NCI-H1694 treated with DMSO at 0.1 percent for 48 hours (cell line): ENCODE data around the gene SLC5A4.
"Not testable (repeated sequence)": the region's sequence is repeated elsewhere in the genome, so short reads cannot be mapped to it uniquely, and the experiment has no call there.

Experiments used
- DNase-seq: peaks from one replicate; lab custom pipeline; 2025; lab: John Stamatoyannopoulos, UW

SLC5A4 gene

GRCh38 chr22:32255217-32255616 lies at the start of gene SLC5A4:
Gene SLC5A4, minus strand, starts transcription at chr22:32255347. Its CDS starts 18 bp downstream, at chr22:32255329.
- no peak for DNase-seq

- DNase-seq = not testable (repeated sequence)
Observed at GRCh38 chr22:32293921-32294320, 38.8 kb upstream of the SLC5A4 start.

GRCh38 chr22:32286290-32286840 lies 31.2 kb upstream of the SLC5A4 start:
- no peak for DNase-seq

DNA sequence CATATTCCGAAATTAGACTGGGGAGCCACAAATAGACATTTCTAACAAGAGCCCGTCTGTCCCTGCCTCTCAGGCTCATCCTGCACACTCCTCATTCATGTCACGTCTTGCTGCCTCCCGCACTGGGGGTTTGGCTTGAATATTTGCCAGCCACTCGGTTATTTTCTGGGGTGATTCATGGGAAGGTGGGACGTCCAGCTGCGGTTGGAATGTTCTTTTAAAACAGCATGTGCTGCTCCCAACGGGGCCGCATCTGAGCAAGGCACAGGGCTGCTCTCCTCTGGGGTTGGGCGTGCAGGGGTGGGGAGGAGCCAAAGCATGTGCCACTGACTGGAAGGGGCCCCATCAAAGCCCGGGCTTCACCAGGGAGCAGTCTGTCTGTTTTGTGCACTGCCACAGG lies 25.9 kb upstream of the SLC5A4 start:
- DNase-seq = peak; percentile 9

DNA sequence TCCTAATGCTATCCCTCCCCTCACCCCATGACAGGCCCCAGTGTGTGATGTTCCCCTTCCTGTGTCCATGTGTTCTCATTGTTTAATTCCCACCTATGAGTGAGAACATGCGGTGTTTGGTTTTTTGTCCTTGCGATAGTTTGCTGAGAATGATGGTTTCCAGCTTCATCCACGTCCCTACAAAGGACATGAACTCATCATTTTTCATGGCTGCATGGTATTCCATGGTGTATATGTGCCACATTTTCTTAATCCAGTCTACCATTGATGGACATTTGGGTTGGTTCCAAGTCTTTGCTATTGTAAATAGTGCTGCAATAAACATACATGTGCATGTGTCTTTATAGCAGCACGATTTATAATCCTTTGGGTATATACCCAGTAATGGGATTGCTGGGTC lies 20.2 kb upstream of the SLC5A4 start:
- DNase-seq = not testable (repeated sequence)

GRCh38 chr22:32271389-32271788 lies 16.2 kb upstream of the SLC5A4 start:
- DNase-seq = no peak

GRCh38 chr22:32270641-32271369 lies 15.7 kb upstream of the SLC5A4 start:
- DNase-seq = no peak

DNA sequence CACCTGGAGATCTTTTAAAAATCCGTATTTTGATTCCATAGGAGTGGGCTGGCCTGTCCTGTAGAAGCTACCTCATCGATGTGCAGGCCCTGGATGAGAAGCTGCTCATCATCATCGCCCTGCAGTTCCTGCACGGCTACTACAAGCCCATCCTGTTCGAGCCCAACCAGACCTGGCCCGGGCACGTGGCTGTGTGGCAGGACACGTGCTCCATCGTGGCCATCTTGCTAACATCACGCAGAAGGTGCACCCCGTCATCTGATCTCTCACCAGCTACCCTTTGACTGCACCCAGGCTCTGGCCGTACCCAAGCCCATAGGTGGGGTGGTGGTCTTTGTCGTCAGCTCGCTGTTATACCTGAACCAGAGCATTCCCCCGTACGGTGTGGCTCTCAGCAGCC lies 14.2 kb upstream of the SLC5A4 start:
- DNase-seq = no peak

GRCh38 chr22:32267011-32267410 lies 11.9 kb upstream of the SLC5A4 start:
- no peak for DNase-seq

- peak; percentile 64 for DNase-seq
Observed at GRCh38 chr22:32265882-32266767, 11.0 kb upstream of the SLC5A4 start.

GRCh38 chr22:32263678-32264077 lies 8.5 kb upstream of the SLC5A4 start:
- DNase-seq = not testable (repeated sequence)

DNA sequence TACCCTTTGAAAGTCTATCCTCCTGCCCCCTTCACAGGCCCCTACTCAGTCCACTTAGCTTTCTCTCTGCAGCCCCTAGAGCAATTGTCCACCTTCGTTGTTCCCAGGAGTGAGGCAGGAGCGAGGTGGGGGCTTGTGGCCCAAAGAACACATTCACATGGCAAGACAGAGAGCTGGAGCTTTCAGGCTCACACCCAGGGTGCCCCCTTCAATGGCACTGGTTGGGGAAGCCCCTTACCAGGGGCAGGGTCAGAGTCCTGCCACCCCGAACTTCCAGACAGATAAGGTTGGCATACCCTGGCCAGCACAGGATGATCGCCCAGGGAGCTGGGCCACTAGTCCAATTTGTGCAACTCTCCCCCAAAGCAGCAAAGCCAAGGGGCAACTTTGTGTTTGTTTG lies 6.2 kb upstream of the SLC5A4 start:
- DNase-seq = no peak

- DNase-seq = no peak
Observed at GRCh38 chr22:32258791-32259190, 3.6 kb upstream of the SLC5A4 start.

DNA sequence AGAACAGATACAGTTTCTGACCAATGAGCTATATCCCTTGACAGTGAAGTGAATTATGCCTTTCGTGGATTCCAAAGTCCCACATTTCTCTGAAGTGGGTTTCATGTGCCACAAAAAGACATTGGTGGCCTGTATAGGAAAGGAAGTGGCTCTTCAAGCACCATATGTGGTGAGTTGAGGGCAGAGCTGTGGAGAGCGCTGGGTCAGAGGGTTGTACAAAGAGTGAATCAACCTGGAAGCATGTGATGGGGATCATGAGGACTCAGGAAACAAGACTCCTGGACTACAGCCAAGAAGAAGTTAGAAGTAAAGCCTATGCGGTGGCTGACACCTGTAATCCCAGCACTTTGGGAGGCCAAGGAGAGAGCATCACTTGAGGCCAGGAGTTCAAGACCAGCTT lies 579 bp upstream of the SLC5A4 start:
- no peak for DNase-seq

DNA sequence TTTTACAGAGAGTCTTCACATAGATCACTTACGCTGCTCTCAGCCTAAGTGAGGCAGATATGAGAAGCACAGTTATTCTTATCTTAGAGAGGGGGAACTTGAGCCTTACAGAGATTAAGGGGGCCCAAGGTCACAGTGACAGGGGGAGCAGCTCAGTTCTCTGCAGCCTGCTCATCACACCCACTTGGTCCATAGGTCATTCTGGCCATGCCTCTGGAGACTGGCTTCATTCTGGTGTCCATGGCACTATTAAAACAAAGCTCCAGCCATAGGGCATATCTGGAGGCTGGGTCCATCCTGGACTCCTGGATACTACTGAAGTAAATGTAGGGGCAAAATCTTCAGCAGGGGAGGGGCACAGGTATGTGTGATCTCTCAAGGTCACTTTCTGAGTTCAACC lies 5.9 kb downstream of the SLC5A4 start:
- no peak for DNase-seq

DNA sequence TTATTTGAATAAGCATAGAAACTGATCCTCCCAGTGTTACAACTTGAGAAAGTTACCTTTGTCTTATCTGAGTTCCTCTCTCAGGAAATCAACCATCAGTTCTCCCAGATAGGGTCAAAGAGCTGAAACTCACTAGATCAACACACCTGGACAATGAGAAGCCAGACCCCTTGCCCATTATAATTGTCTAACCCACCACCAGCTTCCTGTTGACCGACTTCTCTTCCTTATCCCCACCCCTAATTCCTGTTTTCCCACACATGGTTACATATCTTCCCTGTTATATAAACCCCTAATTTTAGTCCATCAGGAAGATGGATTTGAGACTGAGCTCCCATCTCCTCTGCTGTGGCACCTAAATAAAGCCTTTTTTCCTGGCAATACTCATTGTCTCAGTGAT lies 6.9 kb downstream of the SLC5A4 start:
- DNase-seq = no peak

GRCh38 chr22:32246166-32246565 lies 9.0 kb downstream of the SLC5A4 start:
- DNase-seq = no peak

- no peak for DNase-seq
Observed at GRCh38 chr22:32245042-32245441, 10.1 kb downstream of the SLC5A4 start.

- DNase-seq = no peak
Observed at GRCh38 chr22:32244547-32244946, 10.6 kb downstream of the SLC5A4 start.

- DNase-seq = no peak
Observed at GRCh38 chr22:32240461-32240860, 14.7 kb downstream of the SLC5A4 start.

DNA sequence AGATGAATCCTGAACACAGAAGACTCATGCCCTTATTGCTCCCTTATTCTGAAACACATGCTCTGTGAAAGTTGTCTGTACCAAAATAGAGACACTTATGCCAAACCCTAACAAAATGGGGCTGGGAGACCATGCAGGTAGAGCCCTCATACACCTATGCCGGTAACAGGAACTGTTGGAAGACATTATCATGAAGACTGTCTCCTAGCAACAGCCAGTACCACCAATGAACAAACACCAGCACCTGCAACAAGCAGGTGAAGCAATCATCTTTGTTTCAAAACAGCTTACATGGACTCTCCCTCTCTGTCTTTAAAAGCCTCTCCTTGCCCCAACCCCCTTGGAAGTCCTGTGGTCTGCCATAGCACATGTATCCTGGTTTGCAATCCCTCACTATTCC lies 17.2 kb downstream of the SLC5A4 start:
- no peak for DNase-seq

DNA sequence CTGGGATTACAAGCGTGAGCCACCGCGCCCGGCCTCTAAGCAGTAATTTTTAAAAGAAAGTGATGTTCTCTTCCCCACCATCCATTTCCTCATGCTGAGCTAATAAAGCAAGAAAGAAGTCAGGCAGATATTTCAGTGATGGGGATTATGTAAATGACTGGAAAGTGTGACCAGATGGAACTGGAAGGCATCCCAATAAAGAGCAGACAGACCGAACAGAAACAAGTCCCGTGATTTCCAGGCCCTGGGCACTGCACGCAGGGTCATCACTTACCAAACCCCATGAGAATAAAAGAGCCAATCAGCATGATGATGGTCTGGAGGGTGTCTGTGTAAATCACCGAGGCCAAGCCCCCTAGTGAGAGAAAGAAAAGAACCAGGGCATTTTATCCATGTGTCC lies 18.2 kb downstream of the SLC5A4 start:
- DNase-seq = no peak

GRCh38 chr22:32233091-32233490 lies 22.1 kb downstream of the SLC5A4 start:
- no peak for DNase-seq
